K562 (cell line): ENCODE measurements around the gene FUT6.

Source experiments
- GABPA ChIP-seq: fragments of 200-800 bp; sonication (Bioruptor generic); conservative IDR thresholded peaks from 2 replicates; pipeline ENCODE4 v1.6.1; 2016; ENCODE audit warnings: low read depth, missing genetic modification characterization, missing compliant biosample characterization
- HDAC3 ChIP-seq: fragments of 450-650 bp; IDR thresholded peaks from 2 replicates; pipeline ENCODE4 v1.6.1; 2018; ENCODE audit warnings: borderline replicate concordance, mild to moderate bottlenecking, moderate library complexity; ENCODE audit not compliant: partially characterized antibody
- HDAC8 ChIP-seq: fragments of 450-650 bp; IDR thresholded peaks from 2 replicates; pipeline ENCODE4 v1.6.1; 2016; ENCODE audit warnings: mild to moderate bottlenecking, missing genetic modification characterization, moderate library complexity, missing compliant biosample characterization
- MXI1 ChIP-seq: IDR thresholded peaks from 2 replicates; pipeline ENCODE4 v1.6.1; 2011; ENCODE audit warnings: low read depth, mild to moderate bottlenecking, improper control_type of control experiment, low read length
- MYNN ChIP-seq, 2 experiments: sonication (generic); formaldehyde crosslinking in 1 of 2; IDR thresholded peaks; 2 replicates each; pipeline versions ENCODE4 v1.5.0 to v1.6.1; 2016 to 2020; ENCODE audit warnings: antibody characterized with exemption in 1 of 2, missing genetic modification reagents in 1 of 2
- NFIC ChIP-seq: fragments of 450-650 bp; IDR thresholded peaks from 2 replicates; pipeline ENCODE4 v1.6.1; 2017; ENCODE audit warnings: mild to moderate bottlenecking, inconsistent platforms
- POLR2AphosphoS5 ChIP-seq: IDR thresholded peaks from 2 replicates; pipeline ENCODE4 v1.6.1; 2011; ENCODE audit warnings: mild to moderate bottlenecking, low read depth, low read length, moderate library complexity; ENCODE audit not compliant: control insufficient read depth, insufficient read depth
- PTRF ChIP-seq: fragments of 450-650 bp; IDR thresholded peaks from 2 replicates; pipeline ENCODE4 v1.6.1; 2016; ENCODE audit warnings: mild to moderate bottlenecking, missing genetic modification characterization, missing compliant biosample characterization
- RFX5 ChIP-seq: IDR thresholded peaks from 2 replicates; pipeline ENCODE4 v1.6.1; 2011; ENCODE audit warnings: low read depth, mild to moderate bottlenecking, improper control_type of control experiment, low read length
- ZNF282 ChIP-seq: sonication (generic); formaldehyde crosslinking; IDR thresholded peaks from 2 replicates; pipeline ENCODE4 v1.8.1; 2023; ENCODE audit warnings: missing genetic modification reagents
- TF ChIP-seq, protein P1 (sequence below): sonication (generic); formaldehyde crosslinking; IDR thresholded peaks from 2 replicates; pipeline ENCODE4 v1.8.1; 2022; ENCODE audit warnings: missing genetic modification reagents
- TF ChIP-seq, protein P2 (sequence below): sonication (generic); formaldehyde crosslinking; IDR thresholded peaks from 2 replicates; pipeline ENCODE4 v1.5.0; 2020; ENCODE audit warnings: missing genetic modification reagents
- TF ChIP-seq, protein P3 (sequence below), 3 experiments: IDR thresholded peaks in 2 of 3; conservative IDR thresholded peaks in 1 of 3; 2 replicates each; pipeline ENCODE4 v1.5.1; 2011 to 2012; ENCODE audit warnings: low read length in 3 of 3, mild to moderate bottlenecking in 3 of 3, control low read depth in 2 of 3, improper control_type of control experiment in 1 of 3, inconsistent platforms in 1 of 3, low read depth in 1 of 3, mixed read lengths in 1 of 3, moderate library complexity in 1 of 3; ENCODE audit not compliant: insufficient read depth in 2 of 3
- TF ChIP-seq, protein P4 (sequence below), 2 experiments: fragments of 450-650 bp in 1 of 2; sonication (generic) in 1 of 2; formaldehyde crosslinking; conservative IDR thresholded peaks; 2 replicates each; pipeline versions ENCODE4 v1.4.0 to v1.8.1; 2020 to 2022; ENCODE audit warnings: mild to moderate bottlenecking in 1 of 2, missing genetic modification reagents in 1 of 2

DNA sequence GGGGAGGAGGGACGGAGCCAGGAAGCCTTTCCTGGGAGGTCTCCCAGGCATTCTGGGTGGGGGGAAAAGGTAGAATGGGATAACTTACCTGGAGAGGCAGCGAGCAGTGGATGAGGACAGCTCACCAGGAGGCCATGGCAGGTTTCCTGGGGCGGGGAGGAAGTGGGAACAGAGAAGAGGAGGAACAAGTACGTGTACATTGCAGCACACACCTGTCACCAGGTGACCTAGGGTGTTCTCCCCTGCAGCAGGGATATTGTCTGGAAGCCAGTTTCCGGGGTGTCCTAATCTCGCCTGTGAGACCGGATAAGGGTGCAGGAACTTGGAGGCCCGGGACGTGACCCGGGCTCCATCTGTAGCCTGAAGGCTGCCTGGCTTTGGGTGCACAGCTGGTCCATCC is 11.8 kb upstream of the FUT6 start, which contains the start of gene FUT3:
- no peak for TF ChIP-seq RFX5
- TF ChIP-seq MYNN (IDR thresholded peaks at IDR 0.05), result no peak
- TF ChIP-seq MYNN (CRISPR knock-in tag; IDR thresholded peaks at IDR 0.05), result no peak
- TF ChIP-seq HDAC3, result no peak
- TF ChIP-seq, protein P1, sequence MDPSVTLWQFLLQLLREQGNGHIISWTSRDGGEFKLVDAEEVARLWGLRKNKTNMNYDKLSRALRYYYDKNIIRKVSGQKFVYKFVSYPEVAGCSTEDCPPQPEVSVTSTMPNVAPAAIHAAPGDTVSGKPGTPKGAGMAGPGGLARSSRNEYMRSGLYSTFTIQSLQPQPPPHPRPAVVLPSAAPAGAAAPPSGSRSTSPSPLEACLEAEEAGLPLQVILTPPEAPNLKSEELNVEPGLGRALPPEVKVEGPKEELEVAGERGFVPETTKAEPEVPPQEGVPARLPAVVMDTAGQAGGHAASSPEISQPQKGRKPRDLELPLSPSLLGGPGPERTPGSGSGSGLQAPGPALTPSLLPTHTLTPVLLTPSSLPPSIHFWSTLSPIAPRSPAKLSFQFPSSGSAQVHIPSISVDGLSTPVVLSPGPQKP, result no peak
- TF ChIP-seq, protein P2, sequence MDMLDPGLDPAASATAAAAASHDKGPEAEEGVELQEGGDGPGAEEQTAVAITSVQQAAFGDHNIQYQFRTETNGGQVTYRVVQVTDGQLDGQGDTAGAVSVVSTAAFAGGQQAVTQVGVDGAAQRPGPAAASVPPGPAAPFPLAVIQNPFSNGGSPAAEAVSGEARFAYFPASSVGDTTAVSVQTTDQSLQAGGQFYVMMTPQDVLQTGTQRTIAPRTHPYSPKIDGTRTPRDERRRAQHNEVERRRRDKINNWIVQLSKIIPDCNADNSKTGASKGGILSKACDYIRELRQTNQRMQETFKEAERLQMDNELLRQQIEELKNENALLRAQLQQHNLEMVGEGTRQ, result no peak
- TF ChIP-seq HDAC8 (tag), result no peak
- no peak for TF ChIP-seq NFIC
- TF ChIP-seq, protein P3, sequence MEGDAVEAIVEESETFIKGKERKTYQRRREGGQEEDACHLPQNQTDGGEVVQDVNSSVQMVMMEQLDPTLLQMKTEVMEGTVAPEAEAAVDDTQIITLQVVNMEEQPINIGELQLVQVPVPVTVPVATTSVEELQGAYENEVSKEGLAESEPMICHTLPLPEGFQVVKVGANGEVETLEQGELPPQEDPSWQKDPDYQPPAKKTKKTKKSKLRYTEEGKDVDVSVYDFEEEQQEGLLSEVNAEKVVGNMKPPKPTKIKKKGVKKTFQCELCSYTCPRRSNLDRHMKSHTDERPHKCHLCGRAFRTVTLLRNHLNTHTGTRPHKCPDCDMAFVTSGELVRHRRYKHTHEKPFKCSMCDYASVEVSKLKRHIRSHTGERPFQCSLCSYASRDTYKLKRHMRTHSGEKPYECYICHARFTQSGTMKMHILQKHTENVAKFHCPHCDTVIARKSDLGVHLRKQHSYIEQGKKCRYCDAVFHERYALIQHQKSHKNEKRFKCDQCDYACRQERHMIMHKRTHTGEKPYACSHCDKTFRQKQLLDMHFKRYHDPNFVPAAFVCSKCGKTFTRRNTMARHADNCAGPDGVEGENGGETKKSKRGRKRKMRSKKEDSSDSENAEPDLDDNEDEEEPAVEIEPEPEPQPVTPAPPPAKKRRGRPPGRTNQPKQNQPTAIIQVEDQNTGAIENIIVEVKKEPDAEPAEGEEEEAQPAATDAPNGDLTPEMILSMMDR (IDR thresholded peaks at IDR 0.05 in 2 of 3, conservative IDR thresholded peaks at IDR 0.05 in 1 of 3; ENCODE audit: insufficient read depth in 2 of 3, low read depth in 1 of 3, low read length in 3 of 3), result no peak
- TF ChIP-seq MXI1, result no peak
- no peak for TF ChIP-seq PTRF (tag)
- TF ChIP-seq, protein P4, sequence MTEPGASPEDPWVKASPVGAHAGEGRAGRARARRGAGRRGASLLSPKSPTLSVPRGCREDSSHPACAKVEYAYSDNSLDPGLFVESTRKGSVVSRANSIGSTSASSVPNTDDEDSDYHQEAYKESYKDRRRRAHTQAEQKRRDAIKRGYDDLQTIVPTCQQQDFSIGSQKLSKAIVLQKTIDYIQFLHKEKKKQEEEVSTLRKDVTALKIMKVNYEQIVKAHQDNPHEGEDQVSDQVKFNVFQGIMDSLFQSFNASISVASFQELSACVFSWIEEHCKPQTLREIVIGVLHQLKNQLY (CRISPR knock-in tag; conservative IDR thresholded peaks at IDR 0.05), result no peak
- no peak for TF ChIP-seq POLR2AphosphoS5
- TF ChIP-seq ZNF282, result no peak
- TF ChIP-seq GABPA (tag), result no peak
